ENCODE results near the gene TMEM53.

DNA sequence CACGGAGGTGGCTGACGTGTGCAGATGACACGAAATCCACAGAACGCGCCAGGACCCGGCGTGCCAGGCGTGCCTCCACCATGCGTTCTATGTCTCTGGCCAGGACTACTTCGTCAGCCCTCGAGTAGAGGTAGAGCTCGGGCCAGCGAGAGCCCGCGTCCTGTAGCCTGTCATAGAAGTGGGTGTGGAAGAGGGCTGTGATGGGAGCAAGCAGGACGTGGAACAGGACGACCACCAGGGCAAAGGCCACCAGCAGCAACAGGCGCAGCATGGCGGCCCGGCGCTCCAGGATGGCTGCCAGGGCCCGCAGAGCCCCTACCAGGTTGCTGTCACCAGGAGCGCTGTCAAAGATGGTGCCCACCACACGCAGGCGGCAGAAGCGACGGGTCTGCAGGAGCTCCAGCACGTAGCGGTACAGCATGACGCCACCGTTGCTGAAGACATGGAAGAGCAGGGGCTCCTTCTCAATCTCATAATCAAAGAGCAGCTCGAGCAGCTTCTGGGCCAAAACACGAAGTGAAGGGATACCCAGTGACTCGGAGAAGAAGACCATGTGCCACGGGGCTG, 19.6 kb downstream of the TMEM53 start:
- TF ChIP-seq, protein P1, sequence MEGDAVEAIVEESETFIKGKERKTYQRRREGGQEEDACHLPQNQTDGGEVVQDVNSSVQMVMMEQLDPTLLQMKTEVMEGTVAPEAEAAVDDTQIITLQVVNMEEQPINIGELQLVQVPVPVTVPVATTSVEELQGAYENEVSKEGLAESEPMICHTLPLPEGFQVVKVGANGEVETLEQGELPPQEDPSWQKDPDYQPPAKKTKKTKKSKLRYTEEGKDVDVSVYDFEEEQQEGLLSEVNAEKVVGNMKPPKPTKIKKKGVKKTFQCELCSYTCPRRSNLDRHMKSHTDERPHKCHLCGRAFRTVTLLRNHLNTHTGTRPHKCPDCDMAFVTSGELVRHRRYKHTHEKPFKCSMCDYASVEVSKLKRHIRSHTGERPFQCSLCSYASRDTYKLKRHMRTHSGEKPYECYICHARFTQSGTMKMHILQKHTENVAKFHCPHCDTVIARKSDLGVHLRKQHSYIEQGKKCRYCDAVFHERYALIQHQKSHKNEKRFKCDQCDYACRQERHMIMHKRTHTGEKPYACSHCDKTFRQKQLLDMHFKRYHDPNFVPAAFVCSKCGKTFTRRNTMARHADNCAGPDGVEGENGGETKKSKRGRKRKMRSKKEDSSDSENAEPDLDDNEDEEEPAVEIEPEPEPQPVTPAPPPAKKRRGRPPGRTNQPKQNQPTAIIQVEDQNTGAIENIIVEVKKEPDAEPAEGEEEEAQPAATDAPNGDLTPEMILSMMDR (IDR thresholded peaks at IDR 0.05), result no peak
- no peak for TF ChIP-seq POLR2A (IDR thresholded peaks at IDR 0.05)
